ENCODE data around the gene UTY.

UTY gene

DNA sequence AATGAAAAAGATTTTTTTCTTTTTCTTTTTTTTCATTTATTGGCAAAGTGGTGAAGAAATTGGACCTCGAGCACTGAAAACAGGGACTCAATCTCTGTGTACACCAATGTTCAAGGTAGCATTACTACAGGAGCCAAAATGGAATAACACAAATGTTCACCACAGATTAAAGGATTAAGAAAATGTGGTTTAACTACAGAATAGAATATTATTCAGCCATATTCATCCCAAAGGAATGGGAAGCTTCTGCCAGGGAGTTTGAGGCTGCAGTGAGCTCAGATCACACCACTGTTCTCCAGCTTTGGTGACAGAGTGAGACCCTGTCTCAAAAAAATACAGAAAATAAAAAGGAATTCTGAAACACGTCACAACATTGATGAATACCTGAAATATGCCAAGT, 81.0 kb downstream of the UTY start:
- peak; percentile 4 for DNase-seq

DNA sequence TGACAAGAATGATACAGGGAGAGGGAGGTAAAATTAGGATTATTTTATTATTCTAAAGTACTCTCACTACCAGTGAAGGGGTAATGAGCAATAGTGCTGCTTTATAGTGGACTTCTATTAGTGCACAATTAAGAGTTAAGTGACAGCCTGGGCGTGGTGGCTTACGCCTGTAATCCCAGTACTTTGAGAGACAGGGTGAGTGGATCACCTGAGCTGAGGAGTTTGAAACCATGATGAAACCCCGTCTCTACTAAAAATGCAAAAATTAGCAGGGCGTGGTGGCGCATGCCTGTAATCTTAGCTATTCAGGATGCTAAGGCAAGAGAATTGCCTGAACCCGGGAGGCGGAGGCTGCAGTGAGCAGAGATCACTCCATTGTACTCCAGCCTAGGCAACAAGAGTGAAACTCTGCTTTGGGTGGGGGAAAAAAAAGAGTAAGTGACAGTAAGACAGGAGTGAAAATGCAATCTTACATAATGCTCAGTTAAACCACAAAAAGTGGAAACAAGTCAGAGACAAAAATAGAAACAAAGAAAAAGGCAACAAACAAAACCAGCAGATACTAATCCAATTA, 98.6 kb downstream of the UTY start:
- DNase-seq = no peak

DNA sequence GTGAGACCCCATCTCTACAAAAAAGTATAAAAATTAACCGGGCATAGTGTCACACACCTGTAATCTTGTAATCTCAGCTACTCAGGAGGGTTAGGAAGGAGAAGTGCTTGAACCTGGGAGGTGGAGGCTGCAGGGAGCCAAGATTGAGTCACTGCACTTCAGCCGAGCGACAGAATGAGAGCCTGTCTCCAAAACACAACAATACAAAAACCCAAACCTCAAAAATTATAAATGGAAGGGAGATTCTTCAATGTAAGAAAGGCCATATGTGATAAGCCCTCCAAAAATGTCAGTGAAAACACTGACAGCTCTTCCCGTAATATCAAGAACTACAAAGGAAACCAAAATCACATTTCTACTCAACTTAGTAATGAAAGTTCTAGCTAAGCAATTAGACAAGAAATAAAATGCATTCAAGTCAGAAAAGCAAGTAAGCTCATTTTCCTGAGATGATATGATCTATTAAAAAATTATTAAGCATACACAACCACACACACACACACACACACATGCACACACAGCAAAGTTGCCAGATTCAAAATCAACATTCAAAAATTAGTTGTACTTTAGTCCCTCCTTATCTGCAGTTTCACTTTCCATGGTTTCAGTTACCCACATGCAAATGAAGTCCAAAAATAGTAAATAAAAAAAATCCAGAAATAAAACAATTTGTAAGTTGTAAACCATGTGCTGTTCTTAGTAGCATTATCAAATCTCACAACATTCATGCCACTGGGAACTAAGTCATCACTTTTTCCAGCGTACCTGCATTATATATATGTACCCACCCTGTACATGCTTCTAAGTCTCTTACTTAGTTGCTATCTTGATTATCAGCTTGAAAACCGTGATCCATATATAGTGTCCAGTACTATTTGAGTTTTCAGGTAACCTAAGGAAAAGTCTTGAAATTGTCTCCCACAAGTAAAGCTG, 108.7 kb downstream of the UTY start:
- DNase-seq = no peak

DNA sequence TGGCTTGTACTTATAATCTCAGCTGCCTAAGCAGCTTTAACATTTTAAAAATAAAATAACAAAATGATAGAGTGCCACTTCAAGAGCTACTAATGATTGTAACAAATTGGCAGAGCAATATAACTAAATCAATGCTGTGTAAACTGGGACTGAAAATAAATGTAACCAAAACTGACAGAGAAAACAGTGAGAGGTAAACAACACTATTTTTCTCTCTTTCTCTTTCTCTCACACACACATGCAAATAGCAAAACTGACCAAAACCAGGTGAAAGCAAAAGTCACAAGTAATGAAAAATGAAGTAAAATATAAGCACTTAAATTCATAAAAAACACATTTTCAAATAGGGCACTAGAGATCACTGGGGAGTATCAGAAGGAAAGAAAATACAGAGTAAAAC, 109.6 kb downstream of the UTY start:
- no peak for DNase-seq

DNA sequence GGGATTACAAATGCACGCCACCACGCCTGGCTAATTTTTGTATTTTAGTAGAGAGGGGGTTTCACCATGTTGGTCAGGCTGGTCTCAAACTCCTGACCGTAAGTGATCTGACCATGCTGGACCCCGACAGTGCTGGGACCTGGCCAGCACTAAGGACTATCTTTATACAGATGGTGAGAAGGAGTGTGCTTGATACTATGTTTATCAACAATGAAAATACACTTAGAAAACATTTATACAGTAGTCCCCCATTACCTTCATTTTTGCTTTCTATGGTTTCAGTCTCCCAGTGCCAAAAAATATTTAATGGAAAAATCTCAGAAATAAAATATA, 111.4 kb downstream of the UTY start:
- no peak for DNase-seq

DNA sequence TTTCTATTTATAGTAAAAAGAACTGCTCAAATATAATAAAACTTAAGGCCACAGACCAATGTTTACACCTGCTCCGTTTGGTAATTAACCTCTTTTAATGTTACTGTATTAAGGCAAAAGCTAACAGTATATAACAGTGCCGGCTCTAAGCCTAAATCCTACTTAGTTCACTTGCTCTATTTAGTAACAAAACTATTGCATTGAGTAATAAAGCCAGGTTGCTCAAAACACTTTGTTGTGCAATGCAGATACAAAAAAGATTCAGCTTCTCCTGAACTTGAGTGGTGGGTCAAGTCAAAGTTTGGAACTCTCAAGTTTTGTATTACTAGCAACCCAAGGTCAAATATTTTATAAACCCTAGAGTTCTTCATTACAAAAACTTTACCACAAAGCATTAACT, 116.2 kb downstream of the UTY start:
- no peak for DNase-seq

DNA sequence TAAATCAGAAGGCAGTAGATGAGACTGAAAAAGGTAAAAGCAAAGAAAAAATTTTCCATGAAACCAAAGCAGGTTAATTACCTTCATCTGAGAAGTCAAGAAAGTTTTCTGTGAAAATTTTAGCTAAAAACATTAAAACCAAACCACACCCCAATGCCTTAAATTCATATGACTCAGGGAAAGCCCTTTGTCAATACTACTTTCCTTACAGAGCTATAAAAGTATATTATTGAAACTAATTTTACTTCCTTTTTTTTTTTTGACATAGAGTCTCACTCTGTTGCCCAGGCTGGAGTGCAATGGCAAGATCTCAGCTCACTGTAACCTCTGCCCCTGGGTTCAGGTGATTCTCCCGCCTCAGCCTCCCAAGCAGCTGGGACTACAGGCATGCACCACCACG, 117.2 kb downstream of the UTY start:
- no peak for DNase-seq

DNA sequence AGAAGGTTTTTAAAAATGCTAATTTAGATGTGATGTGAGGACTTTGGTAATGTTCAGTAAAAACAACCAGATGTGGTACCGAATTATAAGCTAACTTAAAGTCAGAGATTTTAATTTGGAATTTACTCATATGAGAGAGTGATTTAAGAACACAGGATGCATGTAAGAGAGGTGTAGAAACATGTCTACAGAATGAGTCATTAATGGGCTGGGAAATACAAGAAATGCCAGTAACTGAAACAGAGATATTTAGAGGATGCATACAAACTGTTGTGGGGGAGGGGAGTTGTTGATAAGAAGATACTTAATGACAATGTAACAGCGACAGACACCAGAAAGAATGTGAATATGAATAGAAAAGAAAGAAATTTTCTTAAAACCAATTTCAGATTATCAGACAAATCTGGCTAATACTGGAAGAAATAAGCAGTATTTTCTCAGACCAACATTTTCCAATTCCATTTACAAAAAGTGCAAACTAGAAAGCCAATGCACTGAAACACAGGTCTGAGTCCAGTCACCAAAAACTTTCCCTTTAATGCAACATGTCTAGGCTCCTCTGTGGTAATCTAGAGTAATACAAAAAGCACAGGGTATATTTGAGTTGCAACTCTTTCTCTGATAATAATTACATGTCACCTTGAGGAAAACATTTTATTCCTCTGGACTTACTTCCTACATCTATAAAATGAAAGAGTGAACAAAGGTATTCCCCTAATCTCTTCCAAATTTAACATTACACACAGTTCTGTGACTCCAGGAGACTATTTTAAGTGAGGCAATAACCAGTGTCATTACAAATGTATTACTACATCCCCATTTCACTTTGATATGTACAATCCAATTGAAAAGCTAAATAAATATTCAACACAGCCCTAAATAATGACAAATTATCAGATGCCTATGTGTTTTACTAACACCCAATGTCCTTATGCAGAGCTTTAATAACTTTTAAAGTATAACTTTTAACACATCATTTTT, 117.9 kb downstream of the UTY start:
- DNase-seq = peak; percentile 65

DNA sequence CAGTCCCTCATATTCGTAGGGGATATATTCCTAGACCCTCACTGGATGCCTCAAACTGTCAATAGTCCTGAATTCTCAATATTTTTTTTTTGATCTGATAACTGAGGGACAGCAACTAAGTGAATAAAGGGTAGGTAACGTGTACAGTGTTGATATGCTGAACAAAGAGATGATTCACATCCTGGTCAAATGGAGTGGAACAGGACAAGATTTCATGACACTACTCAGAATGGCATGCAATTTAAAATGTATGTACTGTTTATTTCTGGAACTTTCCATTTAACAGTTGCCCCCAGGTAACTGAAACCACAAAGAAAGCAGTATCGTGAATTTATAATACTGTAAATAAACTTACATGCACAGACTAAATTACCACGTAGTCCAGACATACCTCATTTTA, 128.4 kb downstream of the UTY start:
- DNase-seq = no peak

DNA sequence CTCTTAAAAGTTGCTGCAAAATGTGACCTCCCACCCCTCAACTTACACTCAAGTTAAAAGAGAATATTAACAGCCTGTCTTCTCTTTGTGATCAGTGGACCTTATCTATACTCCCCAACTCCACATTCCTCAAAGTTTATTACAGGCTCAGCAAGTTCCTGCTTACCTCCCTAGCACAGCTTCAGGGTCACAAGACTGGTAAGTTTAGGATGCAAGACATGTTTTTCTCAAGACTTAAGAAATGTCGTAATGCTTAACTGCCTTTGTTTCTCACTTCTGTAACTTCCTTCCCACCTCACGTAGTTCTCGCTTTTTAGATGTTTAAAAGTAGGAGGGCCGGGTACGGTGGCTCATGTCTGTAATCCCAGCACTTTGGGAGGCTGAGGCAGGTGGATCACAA, 132.7 kb downstream of the UTY start:
- DNase-seq = no peak

DNA sequence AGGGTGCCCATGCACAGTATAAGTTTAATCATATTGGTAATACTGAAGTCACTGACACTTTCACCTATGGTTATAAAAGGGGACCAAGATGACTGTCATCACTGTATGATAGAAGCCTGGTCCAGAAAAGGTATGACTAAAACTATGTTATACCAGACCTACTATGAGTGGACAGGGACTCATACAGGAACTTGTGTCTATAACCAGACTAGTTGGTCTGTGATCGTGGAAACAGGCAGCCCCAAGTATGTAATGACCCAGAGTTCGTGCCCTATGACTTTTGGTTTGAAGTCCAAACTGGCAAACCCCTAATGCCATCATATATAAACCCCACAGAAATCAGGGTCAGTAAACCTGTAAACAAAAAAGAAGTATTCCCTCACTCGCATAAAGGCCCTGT, 134.3 kb downstream of the UTY start:
- no peak for DNase-seq

DNA sequence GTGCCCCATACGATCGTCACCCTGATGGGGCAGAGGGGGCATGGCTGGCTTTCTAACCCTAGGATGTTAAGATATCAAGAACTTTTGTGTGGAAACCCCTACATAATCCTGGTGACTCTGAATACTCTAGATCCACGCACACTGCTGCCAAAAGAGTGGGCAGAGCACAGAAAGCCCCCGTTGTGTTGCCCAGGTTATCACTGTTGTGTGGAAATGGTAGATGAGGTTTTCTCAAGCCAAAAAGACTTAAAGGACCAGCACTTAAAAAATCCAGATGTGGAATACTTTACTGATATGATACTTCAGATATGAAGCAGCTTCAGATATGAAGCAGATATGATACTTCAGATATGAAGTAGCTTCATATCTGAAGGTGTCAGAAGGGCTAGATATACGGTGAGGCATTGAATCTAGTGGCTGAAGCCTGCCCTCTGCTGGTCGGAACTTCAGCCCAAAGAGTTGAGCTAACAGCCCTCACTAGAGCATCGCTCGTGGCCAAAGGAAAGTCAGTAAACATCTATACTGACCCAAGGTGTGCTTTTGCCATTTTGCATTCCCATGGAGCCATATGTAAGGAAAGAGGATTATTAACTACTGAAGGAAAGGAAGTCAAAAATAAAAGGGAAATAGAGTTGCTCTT, 136.4 kb downstream of the UTY start:
- DNase-seq = peak; percentile 10

DNA sequence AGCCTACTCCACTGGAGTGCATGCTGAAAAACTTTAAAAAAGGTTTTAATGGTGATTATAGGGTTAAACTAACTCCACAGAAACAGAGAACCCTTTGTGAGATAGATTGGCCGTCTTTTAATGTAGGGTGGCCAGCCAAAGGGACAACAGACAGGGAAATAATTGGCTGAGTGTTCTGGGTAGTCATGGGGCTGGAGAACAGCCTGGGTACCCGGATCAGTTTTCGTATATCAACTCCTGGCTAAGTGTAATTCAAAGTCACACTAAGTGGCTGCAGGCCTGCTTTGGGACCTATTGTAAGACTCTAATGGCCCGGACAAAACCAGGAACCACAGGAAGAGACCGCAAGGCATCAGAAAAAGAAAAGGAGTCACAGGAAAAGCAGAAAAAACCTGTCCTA, 139.9 kb downstream of the UTY start:
- no peak for DNase-seq

DNA sequence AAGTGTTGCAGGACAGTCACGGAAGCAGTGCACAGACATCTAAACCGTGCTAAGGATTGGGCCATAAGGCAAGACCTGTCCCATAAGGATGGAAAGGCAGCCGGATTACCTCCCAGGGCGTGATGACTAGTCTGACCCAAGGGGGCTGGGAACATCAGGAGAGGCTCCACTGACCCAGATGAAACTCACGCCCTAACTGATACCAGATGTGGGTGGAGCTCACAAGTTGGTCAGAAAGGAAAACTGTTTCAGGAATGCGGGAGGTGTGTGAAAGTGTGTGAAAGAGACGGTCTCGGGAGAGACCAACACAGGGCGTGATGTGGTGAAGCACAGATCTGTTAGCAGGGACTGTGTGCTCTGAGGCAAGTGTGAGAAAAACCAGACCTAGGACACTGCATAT, 140.5 kb downstream of the UTY start:
- DNase-seq = peak; percentile 28

DNA sequence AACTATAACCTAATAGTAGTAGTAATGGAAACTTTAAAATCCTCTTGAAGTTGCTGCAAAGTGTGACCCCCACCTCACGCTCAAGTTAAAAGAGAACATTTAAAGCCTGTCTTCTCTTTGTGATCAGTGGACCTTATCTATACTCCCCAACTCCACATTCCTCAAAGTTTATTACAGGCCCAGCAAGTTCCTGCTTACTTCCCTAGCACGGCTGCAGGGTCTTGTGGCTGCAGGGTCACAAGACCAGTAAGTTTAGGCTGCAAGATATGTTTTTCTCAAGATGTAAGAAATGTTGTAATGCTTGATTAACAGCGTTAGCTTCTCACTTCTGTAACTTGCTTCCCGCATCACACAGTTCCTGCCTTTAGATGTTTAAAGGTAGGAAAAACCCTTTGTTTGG, 141.1 kb downstream of the UTY start:
- no peak for DNase-seq

DNA sequence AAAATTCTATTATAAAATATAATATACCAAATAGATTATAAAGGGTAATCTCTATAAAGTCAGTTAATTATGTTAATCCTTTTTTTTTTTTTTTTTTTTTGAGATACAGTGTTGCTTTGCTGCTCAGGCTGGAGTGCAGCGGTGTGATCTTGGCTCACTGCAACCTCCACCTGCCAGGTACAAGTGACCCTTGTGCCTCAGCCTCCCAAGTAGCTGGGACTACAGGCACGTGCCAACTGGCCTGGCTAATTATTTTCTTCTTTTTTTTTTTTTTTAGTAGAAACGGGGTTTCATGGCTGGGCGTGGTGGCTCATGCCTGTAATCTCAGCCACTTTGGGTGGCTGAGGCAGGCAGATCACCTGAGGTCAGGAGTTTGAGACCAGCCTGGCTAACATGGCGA, 141.9 kb downstream of the UTY start:
- no peak for DNase-seq

DNA sequence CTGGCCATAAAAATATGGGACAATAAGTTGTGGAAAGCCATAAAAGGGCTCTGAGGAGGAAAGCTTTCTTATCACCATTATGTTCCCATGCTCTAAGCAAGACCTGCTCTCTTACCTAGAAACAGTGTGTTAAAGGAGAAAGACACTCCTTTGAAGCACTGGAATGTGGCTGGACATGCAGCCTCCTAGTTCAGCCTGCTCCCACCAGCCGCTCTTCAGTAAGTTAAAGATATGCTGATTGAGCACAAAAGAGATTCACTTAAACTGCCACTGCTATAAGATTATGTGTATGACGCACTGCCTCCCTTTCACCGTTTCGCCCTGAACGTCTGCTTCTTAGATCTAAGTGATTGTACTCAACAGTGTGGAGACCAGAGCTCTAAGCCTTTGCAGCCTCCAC, 146.0 kb downstream of the UTY start:
- DNase-seq = no peak

DNA sequence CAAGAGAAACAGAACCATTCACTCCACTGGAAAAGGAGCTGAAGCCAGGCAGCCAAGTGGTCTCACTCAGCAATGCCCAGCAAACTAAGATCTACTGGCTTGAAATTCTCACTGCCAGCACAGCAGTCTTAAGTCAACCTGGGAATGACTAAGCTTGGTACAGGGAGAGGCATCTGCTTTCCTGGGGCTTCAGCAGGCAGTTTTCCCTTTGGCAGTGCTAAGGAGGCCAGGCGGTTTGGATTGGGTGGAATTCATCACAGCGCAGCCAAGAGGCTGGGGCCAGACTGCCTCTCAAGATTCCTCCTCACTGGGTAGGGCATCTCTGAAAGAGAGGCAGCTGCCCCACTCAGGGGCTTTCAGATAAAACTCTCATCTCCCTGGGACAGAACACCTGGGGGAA, 149.2 kb downstream of the UTY start:
- DNase-seq = no peak

DNA sequence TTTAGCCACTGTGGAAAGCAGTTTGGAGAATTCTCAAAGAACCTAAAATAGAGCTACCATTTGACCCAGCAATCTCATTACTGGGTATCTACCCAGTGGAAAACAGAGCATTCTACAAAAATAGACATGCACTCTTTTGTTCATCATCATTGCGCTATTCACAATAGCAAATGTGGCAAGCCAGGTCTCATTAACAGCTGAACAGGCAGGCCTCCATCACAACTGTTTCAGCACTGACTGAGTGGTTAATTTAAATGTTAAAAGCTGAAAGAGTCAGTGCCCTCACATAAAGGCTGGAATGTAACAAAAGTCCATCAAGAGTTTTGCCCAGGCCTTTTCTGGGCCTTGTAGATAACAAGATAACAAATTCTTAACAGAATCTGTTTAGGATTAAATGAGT, 166.9 kb downstream of the UTY start:
- no peak for DNase-seq

DNA sequence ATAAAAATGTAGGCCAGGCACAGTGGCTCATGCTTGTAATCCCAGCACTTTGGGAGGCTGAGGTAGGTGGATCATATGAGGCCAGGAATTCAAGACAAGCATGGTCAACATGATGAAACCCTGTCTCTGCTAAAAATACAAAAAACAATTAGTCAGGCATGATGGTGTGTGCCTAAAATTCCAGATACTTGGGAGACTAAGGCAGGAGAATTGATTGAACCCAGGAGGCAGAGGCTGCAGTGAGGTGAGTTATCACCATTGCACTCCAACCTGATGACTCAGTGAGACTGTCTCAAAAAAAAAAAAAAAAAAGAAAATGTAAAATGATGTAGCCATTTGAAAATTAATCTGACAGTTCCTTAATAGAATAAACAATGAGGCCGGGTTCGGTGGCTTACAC, 171.9 kb downstream of the UTY start:
- peak; percentile 31 for DNase-seq

DNA sequence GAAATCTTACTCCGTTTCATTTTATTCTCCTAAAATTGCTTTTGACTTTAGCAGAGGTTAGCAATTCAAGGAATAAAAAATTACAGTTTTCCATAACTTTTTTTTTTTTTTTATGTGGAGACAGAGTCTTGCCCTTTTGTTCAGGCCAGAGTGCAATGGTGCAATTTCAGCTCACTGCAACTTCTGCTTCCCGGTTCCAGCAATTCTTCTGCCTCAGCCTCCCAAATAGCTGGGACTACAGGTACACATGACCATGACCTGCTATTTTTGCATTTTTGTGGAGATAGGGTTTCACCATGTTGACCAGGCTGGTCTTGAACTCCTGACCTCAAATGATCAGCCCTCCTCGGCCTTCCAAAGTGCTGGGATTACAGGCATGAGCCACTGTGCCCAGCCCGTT, 179.0 kb downstream of the UTY start:
- DNase-seq = no peak

DNA sequence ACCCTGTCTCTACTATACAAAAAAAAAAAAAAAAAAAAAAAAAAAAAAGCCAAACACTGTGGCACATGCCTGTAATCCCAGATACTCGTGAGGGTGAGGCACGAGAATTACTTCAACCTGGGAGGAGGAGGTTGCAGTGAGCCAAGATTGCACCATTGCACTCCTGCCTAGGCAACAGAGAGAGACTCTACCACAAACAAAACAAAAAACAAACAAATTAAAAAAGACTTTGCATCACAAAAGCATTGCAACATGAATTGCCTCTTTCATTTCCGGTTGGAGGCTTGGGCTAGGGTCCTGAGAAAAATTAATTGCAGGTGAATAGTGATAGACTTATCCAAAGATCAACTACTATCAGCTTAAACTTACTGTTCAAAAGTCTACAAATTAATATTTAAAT, 180.4 kb downstream of the UTY start:
- no peak for DNase-seq
